ENCODE results near the gene CA5A. TPM values are rescaled to one million over a fixed set of nuclear protein-coding genes. Genes with fewer than 3 reads are reported as not detected.

The CA5A gene
- total and polyA plus RNA-seq, 12 donors = 0.15 to 0.65 (median 0.29) TPM; not detected in 7

- Histone ChIP-seq H3K9me3 (no peaks in the 10 kb centered on the region), H3K27ac (no peak overlapping the region), H3K4me3 (no peak overlapping the region), H3K36me3 (no peaks in the 10 kb centered on the region), H3K4me1 (no peaks in the 10 kb centered on the region), H3K27me3 (peaks cover 0 to 16% (median 4%) of the 10 kb centered on the region in 7 donors)
- TF ChIP-seq, protein P1, sequence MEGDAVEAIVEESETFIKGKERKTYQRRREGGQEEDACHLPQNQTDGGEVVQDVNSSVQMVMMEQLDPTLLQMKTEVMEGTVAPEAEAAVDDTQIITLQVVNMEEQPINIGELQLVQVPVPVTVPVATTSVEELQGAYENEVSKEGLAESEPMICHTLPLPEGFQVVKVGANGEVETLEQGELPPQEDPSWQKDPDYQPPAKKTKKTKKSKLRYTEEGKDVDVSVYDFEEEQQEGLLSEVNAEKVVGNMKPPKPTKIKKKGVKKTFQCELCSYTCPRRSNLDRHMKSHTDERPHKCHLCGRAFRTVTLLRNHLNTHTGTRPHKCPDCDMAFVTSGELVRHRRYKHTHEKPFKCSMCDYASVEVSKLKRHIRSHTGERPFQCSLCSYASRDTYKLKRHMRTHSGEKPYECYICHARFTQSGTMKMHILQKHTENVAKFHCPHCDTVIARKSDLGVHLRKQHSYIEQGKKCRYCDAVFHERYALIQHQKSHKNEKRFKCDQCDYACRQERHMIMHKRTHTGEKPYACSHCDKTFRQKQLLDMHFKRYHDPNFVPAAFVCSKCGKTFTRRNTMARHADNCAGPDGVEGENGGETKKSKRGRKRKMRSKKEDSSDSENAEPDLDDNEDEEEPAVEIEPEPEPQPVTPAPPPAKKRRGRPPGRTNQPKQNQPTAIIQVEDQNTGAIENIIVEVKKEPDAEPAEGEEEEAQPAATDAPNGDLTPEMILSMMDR (IDR thresholded peaks at IDR 0.05) = no peak
- 46 to 54% methylated on average over 17 of the region's 17 CpGs for WGBS, 2 donors
- intact Hi-C loops (cut with DNase I) = no loop called here
- DNase-seq = no peak
- peak in 2 of 8 donors; percentile 47 to 55 for ATAC-seq
Observed at GRCh38 chr16:87931504-87931903, 4.8 kb downstream of the CA5A start.

DNA sequence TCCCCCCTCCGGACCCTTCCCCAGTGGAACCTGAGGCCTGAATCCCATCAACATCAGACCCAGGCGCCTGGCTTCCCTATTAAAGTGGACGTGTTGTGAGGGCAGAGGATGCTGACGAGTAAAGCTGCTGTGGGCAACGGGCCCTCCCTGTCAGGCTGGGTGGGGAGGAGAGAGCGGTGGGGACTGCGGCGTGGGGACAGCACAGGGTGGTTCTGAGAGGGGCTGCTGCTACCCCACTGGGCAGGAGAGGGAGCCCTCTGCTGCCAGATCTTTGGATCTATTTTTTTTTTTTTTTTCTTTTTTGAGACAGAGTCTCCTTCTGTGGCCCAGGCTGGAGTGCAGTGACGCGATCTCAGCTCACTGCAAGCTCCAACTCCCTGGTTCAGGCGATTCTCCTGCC lies 5.9 kb downstream of the CA5A start:
- no peak overlapping the region for H3K4me3 ChIP-seq
- no peaks in the 10 kb centered on the region for H3K9me3 ChIP-seq
- ATAC-seq = peak in 2 of 8 donors; percentile 19 to 20
- H3K4me1 ChIP-seq = no peaks in the 10 kb centered on the region
- H3K36me3 ChIP-seq = no peaks in the 10 kb centered on the region
- intact Hi-C loops (cut with DNase I) = no loop called here
- 58 to 59% methylated on average over 11 of the region's 11 CpGs for WGBS, 2 donors
- peaks cover 0 to 20% (median 4%) of the 10 kb centered on the region in 7 donors for H3K27me3 ChIP-seq
- no peak overlapping the region for H3K27ac ChIP-seq
- no peak for DNase-seq
- TF ChIP-seq, protein P1 (IDR thresholded peaks at IDR 0.05) = peak in 5 of 9 donors; percentile 5 to 30 (median 16)

GRCh38 chr16:87929986-87930385 lies 6.3 kb downstream of the CA5A start:
- 61 to 73% methylated on average over 7 of the region's 7 CpGs for WGBS, 2 donors
- peaks cover 0 to 20% (median 4%) of the 10 kb centered on the region in 7 donors for H3K27me3 ChIP-seq
- H3K27ac ChIP-seq = no peak overlapping the region
- H3K9me3 ChIP-seq = no peaks in the 10 kb centered on the region
- intact Hi-C loops (cut with DNase I) = no loop called here
- ATAC-seq (no peak), DNase-seq (no peak)
- H3K4me3 ChIP-seq = no peak overlapping the region
- H3K4me1 ChIP-seq = no peaks in the 10 kb centered on the region
- H3K36me3 ChIP-seq = no peaks in the 10 kb centered on the region
- TF ChIP-seq, protein P1 (IDR thresholded peaks at IDR 0.05) = no peak

DNA sequence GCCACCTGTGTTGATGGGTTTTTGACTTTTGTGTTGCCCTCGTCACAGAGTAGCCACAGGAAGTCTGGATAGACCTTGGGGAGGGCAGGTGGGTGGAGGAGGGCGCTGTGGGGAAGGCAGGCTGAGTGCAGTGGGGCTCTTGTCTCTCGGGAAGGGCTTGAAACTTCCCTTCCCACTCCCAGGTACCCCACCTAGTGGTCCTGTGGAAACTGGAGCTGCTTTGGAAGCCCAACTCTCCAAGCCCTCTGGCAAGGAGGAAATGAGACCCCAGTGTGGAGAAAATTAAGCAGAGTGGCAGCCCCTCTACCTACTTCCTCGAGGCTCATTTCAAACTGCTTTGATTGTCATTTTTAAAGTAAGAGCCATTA lies 9.2 kb downstream of the CA5A start:
- 30 to 34% methylated on average over 4 of the region's 4 CpGs for WGBS, 2 donors

More for the DNA sequence above, 9.2 kb downstream of the CA5A start:
- ATAC-seq (no peak), DNase-seq (no peak)
- H3K4me1 ChIP-seq = peaks cover 0 to 10% (median 0%) of the 10 kb centered on the region in 9 donors
- TF ChIP-seq, protein P1 (IDR thresholded peaks at IDR 0.05) = no peak
- peaks cover 0 to 20% (median 4%) of the 10 kb centered on the region in 7 donors for H3K27me3 ChIP-seq
- no peak overlapping the region for H3K27ac ChIP-seq
- H3K36me3 ChIP-seq = no peaks in the 10 kb centered on the region
- H3K4me3 ChIP-seq = no peak overlapping the region
- no peaks in the 10 kb centered on the region for H3K9me3 ChIP-seq
- intact Hi-C loops (cut with DNase I) = no loop called here
